Common myeloid progenitor, CD34-positive (primary cell): ENCODE data around the gene LYRM1.

ENCODE experiments used
- CTCF ChIA-PET: fragments of 350-600 bp; sonication (Branson Sonifier 250); formaldehyde crosslinking; loops from one replicate; lab custom pipeline; 2021; ENCODE audit warnings: antibody characterized with exemption; lab: Charles Lee
- POLR2A ChIA-PET: fragments of 350-600 bp; sonication (Branson Sonifier 250); formaldehyde crosslinking; loops from one replicate; lab custom pipeline; 2021; ENCODE audit warnings: antibody characterized with exemption; lab: Charles Lee
- DNase-seq, 3 donors: peaks; one replicate each; pipeline versions ENCODE4 v3.0.0 to v3.0.0-alpha.2; 2013
- H3K27ac ChIP-seq, 2 experiments: 1 replicate in 1 of 2; 2 replicates in 1 of 2; pipeline ENCODE4 v1.7.0; 2013; ENCODE audit warnings: inconsistent platforms in 2 of 2, low read length in 2 of 2, mild to moderate bottlenecking in 2 of 2, low read depth in 1 of 2, moderate library complexity in 1 of 2; ENCODE audit not compliant: severe bottlenecking in 2 of 2, insufficient read depth in 1 of 2, poor library complexity in 1 of 2
- H3K27me3 ChIP-seq, 5 experiments: replicated peaks in 2 of 5; 1 replicate in 3 of 5; 2 replicates in 2 of 5; pipeline versions ENCODE4 v1.6.1 to v1.7.0; 2013; ENCODE audit warnings: low read length in 4 of 5, mild to moderate bottlenecking in 2 of 5, moderate library complexity in 2 of 5, inconsistent platforms in 1 of 5; ENCODE audit not compliant: insufficient read depth in 5 of 5, control insufficient read depth in 4 of 5
- H3K36me3 ChIP-seq, 4 experiments: 1 replicate in 2 of 4; 2 replicates in 2 of 4; pipeline versions ENCODE4 v1.6.1 to v1.7.0; 2013; ENCODE audit warnings: low read length in 3 of 4, control low read depth in 1 of 4, mild to moderate bottlenecking in 1 of 4; ENCODE audit not compliant: control insufficient read depth in 4 of 4, insufficient read depth in 4 of 4
- H3K4me1 ChIP-seq, 4 experiments: 1 replicate in 3 of 4; 2 replicates in 1 of 4; pipeline versions ENCODE4 v1.6.1 to v1.7.1; 2013; ENCODE audit warnings: low read length in 3 of 4, mild to moderate bottlenecking in 3 of 4, control low read depth in 1 of 4, inconsistent platforms in 1 of 4, moderate library complexity in 1 of 4; ENCODE audit not compliant: control insufficient read depth in 4 of 4, insufficient read depth in 4 of 4; ENCODE audit errors: control extremely low read depth in 1 of 4
- H3K4me3 ChIP-seq, 7 experiments: 1 replicate in 4 of 7; 2 replicates in 3 of 7; pipeline versions ENCODE4 v1.5.1 to v1.7.0; 2013; ENCODE audit warnings: mild to moderate bottlenecking in 7 of 7, low read length in 6 of 7, moderate library complexity in 6 of 7, inconsistent platforms in 2 of 7, low read depth in 2 of 7, control low read depth in 1 of 7; ENCODE audit not compliant: insufficient read depth in 4 of 7, control insufficient read depth in 1 of 7; ENCODE audit errors: extremely low read depth in 1 of 7
- H3K9me3 ChIP-seq, 5 experiments: 1 replicate in 4 of 5; 2 replicates in 1 of 5; pipeline versions ENCODE4 v1.6.1 to v1.7.1; 2013; ENCODE audit warnings: low read length in 4 of 5, mild to moderate bottlenecking in 2 of 5, inconsistent platforms in 1 of 5, low read depth in 1 of 5, moderate library complexity in 1 of 5; ENCODE audit not compliant: control insufficient read depth in 4 of 5, insufficient read depth in 2 of 5; ENCODE audit errors: control extremely low read depth in 1 of 5
- WGBS: methylation state at CpG from one replicate; pipeline ENCODE4 v1.1.5; 2013; ENCODE audit not compliant: insufficient coverage; 5-methylcytosine and 5-hydroxymethylcytosine counted together

Gene LYRM1

DNA sequence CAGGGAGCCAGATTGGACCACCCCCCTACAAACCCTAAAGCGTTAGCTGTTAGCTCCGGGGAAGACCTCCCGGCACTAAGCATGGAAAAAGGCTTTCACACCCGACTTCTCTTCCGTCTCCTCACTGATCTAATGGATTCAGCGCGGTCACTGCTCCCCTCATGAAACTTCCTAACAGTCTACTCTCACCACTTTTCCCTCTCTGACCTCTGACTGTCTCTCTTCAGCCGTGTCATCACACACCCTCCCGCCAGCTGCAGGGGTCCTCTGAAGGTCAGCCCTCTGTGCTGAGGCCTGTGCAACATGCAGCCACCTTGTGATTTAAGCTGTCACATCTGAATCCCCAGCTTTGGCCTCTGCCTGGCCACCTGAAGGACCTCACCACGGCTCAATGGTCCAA, 15.7 kb downstream of the LYRM1 start:
- H3K27me3 ChIP-seq, result no peaks in the 10 kb centered on the region
- peaks cover 2 to 28% (median 10%) of the 10 kb centered on the region in 4 experiments for H3K36me3 ChIP-seq
- no peaks in the 10 kb centered on the region for H3K9me3 ChIP-seq
- peak overlapping the region in 1 of 2 experiments; percentile 1 for H3K27ac ChIP-seq
- POLR2A ChIA-PET, result no interaction called here
- CTCF ChIA-PET, result interaction anchor here (1.3 to 1.4 kb wide), 2 partner anchors 11 to 65 kb away, joined by 3 to 4 read pairs; no protein-coding TSS in a partner anchor
- 98% methylated on average over 10 of the region's 10 CpGs for WGBS
- no peak overlapping the region for H3K4me3 ChIP-seq
- DNase-seq, result no peak
- peaks cover 6 to 65% (median 37%) of the 10 kb centered on the region in 4 experiments for H3K4me1 ChIP-seq

DNA sequence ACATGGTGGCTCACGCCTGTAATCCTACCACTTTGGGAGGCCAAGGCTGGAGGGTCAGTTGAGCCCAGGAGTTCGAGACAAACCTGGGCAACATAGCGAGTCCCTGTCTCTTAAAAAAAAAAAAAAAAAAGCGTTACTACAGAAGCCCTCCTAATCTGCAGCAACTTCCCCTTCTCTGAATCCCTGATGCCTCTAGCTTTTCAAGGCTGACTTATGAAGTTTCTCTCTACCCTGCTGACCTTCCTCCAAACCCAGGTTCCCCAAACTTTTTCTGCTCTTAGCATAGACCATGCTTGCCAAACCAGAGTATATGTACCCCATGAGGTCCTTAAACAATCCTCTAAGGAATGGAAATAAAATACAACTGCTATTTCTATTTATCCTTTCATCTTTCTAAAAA, 16.4 kb downstream of the LYRM1 start:
- Histone ChIP-seq H3K4me3 (no peak overlapping the region), H3K27ac (no peak overlapping the region), H3K36me3 (peaks cover 2 to 28% (median 10%) of the 10 kb centered on the region in 4 experiments), H3K4me1 (peaks cover 0 to 59% (median 31%) of the 10 kb centered on the region in 4 experiments), H3K9me3 (no peaks in the 10 kb centered on the region), H3K27me3 (no peaks in the 10 kb centered on the region)
- CTCF ChIA-PET, result interaction anchor here (1.3 to 1.4 kb wide), 2 partner anchors 12 to 66 kb away, joined by 3 to 4 read pairs; no protein-coding TSS in a partner anchor
- 100% methylated on average over 1 of the region's 4 CpGs for WGBS
- POLR2A ChIA-PET, result interaction anchor here (0.6 to 0.7 kb wide), 2 partner anchors 214 to 313 kb away, joined by 3 to 8 read pairs; no protein-coding TSS in a partner anchor
- peak in 2 of 3 donors; percentile 70 to 72 for DNase-seq

DNA sequence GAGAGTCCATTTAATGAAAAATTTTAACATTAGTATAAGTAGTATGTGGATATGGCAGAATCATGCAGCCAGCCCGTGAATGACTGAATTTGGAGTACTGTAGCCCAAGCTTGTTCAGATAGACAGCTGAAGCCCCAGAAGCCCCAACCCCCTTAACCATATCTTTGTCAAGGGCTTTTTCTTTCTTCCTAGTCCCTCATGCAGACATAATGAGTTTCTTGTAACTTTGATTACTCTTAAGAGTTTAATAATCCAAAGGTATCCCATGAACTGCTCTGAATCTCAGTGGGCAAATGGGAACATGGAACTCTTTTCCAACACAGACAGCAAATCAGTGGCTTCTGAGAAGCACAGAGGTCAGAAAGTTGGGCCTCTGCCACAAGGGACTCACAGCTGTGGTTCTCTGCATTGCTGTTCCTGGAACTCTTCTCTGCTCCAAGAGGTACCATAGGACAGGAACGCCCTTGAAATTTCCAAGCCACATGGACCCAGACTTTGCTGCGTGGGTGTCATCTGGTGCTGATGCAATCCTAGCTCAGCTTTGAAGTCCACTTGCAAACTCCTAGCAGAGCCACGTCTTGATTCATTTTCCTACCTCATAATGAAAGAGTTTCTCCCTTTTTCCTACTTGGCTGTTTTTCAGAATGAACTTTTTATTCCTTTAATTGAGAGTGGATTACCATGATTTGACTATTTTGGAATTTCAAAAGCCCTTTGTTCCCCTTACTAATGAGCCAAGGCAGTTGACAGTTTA, 18.1 kb downstream of the LYRM1 start:
- Histone ChIP-seq H3K27me3 (no peaks in the 10 kb centered on the region), H3K4me1 (peaks cover 0 to 42% (median 17%) of the 10 kb centered on the region in 4 experiments), H3K9me3 (no peaks in the 10 kb centered on the region), H3K4me3 (no peak overlapping the region), H3K27ac (no peak overlapping the region), H3K36me3 (peaks cover 2 to 36% (median 13%) of the 10 kb centered on the region in 4 experiments)
- DNase-seq, result no peak
- 91% methylated on average over 2 of the region's 4 CpGs for WGBS
- POLR2A ChIA-PET, result no interaction called here
- CTCF ChIA-PET, result interaction anchor here (0.9 kb wide), 1 partner anchor 14 kb away, joined by 3 read pairs; no protein-coding TSS in a partner anchor

DNA sequence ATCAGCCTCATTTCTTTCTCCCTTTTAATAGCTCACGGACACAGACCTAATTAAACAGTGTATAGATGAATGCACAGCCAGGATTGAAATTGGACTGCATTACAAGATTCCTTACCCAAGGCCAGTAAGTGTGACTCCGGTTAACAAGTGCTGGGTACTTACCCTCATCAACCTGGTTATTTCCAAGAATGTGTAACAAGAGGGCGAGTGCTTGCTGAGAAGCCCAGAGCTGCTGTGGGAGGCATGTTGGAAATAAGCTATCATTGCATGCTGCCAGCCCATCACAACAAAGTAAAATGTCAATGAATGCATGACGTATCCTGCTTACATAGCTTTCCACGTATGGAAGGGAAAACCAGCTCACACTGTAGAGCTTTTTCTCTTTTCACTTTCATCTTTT, 19.5 kb downstream of the LYRM1 start:
- no peak for DNase-seq
- Histone ChIP-seq H3K36me3 (peaks cover 2 to 48% (median 16%) of the 10 kb centered on the region in 4 experiments), H3K4me3 (no peak overlapping the region), H3K9me3 (no peaks in the 10 kb centered on the region), H3K4me1 (peaks cover 0 to 30% (median 12%) of the 10 kb centered on the region in 4 experiments), H3K27me3 (no peaks in the 10 kb centered on the region), H3K27ac (no peak overlapping the region)
- ChIA-PET CTCF (interaction anchor here (0.6 to 1.8 kb wide), 6 partner anchors 9 to 70 kb away, joined by 3 to 5 read pairs (median 4); no protein-coding TSS in a partner anchor), POLR2A (no interaction called here)
- WGBS, result 100% methylated on average over 2 of the region's 5 CpGs

DNA sequence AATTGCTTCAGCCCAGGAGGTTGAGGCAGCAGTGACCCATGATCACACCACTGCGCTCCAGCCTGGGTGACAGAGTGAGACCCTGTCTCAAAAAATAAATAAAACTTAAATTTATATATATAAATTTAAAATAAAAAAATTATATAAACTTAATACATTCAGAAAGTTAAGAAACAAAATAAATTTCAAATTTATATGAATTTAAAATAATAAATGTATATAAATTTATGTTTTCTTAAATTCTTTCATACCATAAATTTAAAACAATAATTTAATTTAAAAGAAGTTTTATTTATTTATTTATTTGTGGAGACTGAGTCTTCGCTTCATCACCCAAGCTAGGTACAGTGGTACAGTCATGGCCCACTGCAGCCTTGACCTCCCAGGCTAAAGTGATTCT, 20.2 kb downstream of the LYRM1 start:
- Histone ChIP-seq H3K27me3 (no peaks in the 10 kb centered on the region), H3K36me3 (peaks cover 3 to 50% (median 21%) of the 10 kb centered on the region in 4 experiments), H3K4me3 (no peak overlapping the region), H3K9me3 (no peaks in the 10 kb centered on the region), H3K27ac (no peak overlapping the region), H3K4me1 (peaks cover 0 to 24% (median 11%) of the 10 kb centered on the region in 4 experiments)
- DNase-seq, result no peak
- WGBS, result no CpG with 5 or more reads among the region's 2 CpGs
- CTCF ChIA-PET, result interaction anchor here (1.1 to 1.8 kb wide), 3 partner anchors 9 to 70 kb away, joined by 3 to 5 read pairs (median 5); no protein-coding TSS in a partner anchor
- POLR2A ChIA-PET, result no interaction called here

DNA sequence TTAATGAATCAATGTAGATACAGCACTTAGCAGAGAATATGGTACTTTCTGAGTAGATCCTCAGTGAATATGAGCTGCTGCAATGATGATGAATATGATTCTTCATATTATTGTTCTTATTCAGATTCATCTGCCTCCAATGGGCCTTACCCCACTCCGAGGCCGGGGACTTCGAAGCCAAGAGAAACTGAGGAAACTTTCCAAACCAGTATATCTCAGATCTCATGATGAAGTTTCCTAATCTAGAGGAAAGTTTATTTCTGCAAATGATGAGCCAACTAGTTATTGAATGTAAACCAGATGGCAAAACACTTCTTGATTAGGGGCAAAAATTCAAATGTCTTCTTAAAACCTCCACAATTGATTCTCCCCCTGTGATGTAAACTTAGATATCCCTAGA, 23.3 kb downstream of the LYRM1 start:
- H3K27ac ChIP-seq, result no peak overlapping the region
- CTCF ChIA-PET, result interaction anchor here (0.7 kb wide), 1 partner anchor 9 kb away, joined by 3 read pairs; no protein-coding TSS in a partner anchor
- peaks cover 0 to under 1% (median 0%) of the 10 kb centered on the region in 4 experiments for H3K4me1 ChIP-seq
- DNase-seq, result no peak
- no CpG with 5 or more reads among the region's 3 CpGs for WGBS
- H3K36me3 ChIP-seq, result peaks cover 3 to 35% (median 18%) of the 10 kb centered on the region in 4 experiments
- no peaks in the 10 kb centered on the region for H3K9me3 ChIP-seq
- H3K27me3 ChIP-seq, result no peaks in the 10 kb centered on the region
- H3K4me3 ChIP-seq, result no peak overlapping the region
- POLR2A ChIA-PET, result no interaction called here

DNA sequence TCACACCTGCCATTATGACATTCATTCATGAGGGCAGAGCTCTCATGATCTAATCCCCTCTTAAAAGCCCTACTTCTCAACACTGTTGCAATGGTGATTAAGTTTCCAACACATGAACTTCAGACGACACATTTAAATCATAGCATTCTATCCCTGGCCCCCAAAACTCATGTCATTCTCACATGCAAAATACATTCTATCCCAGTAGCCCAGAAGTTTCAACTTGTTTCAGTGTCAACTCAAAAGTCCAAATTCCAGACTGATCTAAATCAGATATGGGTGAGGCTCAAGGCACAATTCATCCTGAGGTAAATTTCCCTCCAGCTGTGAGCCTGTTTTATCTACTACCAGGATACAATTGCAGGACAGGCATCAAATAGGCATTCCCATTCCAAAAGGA, 25.2 kb downstream of the LYRM1 start:
- Histone ChIP-seq H3K4me3 (no peak overlapping the region), H3K9me3 (no peaks in the 10 kb centered on the region), H3K27me3 (no peaks in the 10 kb centered on the region), H3K36me3 (peaks cover 3 to 26% (median 11%) of the 10 kb centered on the region in 4 experiments), H3K4me1 (no peaks in the 10 kb centered on the region), H3K27ac (no peak overlapping the region)
- no peak for DNase-seq
- ChIA-PET POLR2A (no interaction called here), CTCF (no interaction called here)
- 100% methylated on average over 1 of the region's 1 CpG for WGBS
